Subcutaneous adipose tissue (tissue), 4 donors: ENCODE results near the gene LCLAT1. TPM values are rescaled to one million over a fixed set of nuclear protein-coding genes. Genes with fewer than 3 reads are reported as not detected.

ENCODE experiments used
- CTCF ChIP-seq: fragments of 450-650 bp; IDR thresholded peaks from one replicate; pipeline ENCODE4 v1.5.1; 2016; ENCODE audit warnings: low read depth, mild to moderate bottlenecking, control low read depth, antibody characterized with exemption, moderate library complexity
- total RNA-seq, 4 donors: library from RNA; depleted of rRNA; stranded (reverse); fragments of >200 nt; gene quantifications; one replicate each; pipeline ENCODE4 v1.1.0, GENCODE V29; 2016

LCLAT1 gene
- 10 to 100 TPM in 1 of 4 donors, 1 to 10 TPM in 3; 4.0 to 12.4 (median 7.6) TPM for total RNA-seq

GRCh38 chr2:30447149-30448045, at the start of gene LCLAT1:
LCLAT1 (plus strand) TSS chr2:30447246; CDS start chr2:30525591, 78,345 bp downstream.
- no peak for TF ChIP-seq CTCF

GRCh38 chr2:30398084-30398873, 48.8 kb upstream of the LCLAT1 start:
- TF ChIP-seq CTCF: no peak

GRCh38 chr2:30400151-30400954, 46.7 kb upstream of the LCLAT1 start:
- no peak for TF ChIP-seq CTCF

DNA sequence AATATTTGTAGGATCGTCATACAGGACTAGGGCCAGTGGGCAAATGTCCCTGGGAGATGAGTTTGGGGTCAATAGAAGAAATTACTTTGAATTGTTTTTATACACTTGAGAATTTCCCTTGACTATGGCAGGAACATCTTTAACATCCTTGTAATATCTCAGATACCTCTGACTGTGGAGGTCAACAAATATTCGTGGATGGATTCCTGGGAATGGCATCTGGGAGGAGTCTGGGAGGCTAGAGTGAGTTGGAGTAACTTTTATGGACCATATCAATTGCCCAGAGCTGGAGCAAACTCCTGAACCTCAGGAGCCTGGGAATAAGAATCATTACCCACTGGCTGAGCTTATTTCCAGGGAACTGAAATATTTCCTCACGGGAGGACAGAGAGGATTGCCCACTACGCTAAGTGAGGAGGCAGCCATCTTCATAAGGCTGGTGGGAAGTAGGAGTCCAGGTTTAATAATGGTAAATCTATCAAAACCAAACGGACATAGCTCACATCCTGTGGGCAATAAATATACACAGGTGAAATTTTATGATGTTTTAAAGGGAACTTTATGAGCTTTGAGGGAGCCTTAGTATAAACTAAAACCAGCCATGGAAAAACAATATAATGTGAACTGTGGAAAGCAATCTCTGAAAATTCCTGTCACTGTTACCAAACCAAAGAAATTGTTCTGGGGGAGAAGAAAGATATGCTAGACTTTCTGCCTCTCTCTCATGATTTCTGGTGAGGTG, 44.4 kb upstream of the LCLAT1 start:
- TF ChIP-seq CTCF: no peak

DNA sequence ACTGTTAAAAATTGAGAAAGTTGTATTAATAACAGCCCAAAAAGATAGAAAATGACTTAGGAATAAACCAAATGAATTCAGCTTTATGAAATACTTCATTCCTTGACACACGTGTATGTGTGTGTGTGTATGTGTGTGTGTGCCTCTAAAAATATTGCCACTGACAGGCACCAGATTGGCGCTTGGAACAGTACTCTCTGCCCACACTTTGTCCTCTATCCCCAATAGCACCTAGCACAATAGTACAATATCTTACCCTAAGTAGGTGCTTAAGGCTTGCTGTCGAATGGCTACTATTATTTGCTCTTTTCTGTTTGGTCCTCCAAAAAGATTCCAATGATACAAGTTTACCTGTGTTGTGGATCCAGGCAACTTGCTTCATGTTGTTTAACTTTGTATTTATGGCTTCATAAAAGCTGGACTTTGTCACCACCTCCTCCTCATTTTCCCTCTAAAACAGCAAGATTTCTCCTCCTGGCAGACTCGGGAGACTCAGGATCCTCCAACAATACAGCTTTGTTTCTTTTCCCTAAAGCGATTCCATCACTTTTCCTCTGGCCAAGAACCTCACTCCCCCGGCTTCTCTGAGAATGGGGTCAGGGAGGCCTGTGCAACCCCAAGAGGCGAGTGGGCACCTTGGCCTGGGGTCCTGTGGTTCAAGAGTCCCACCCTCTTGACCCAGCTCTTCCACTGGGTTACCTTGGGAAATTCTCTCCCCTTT, 43.3 kb upstream of the LCLAT1 start:
- TF ChIP-seq CTCF: no peak
